Measurements from ENCODE around the gene CXCR3. TPM values are rescaled to one million over a fixed set of nuclear protein-coding genes. Genes with fewer than 3 reads are reported as not detected.
"Not testable (repeated sequence)": the region's sequence is repeated elsewhere in the genome, so short reads cannot be mapped to it uniquely, and the experiment has no call there.

CXCR3 gene
- total and polyA plus RNA-seq, 4 donors: 0.49 to 0.69 (median 0.50) TPM; not detected in 1

GRCh38 chrX:71661919-71662318 lies 43.6 kb upstream of the CXCR3 start:
- 75 to 87% methylated on average over 12 of the region's 12 CpGs for WGBS, 2 donors
- intact Hi-C loops (cut with DNase I): no loop called here
- Histone ChIP-seq H3K4me3 (ENCODE audit: low read length in 2 of 2) (no peak overlapping the region), H3K9me3 (ENCODE audit: control insufficient read depth, low read length) (no peaks in the 10 kb centered on the region), H3K36me3 (ENCODE audit: control insufficient read depth in 1 of 2, insufficient read depth in 2 of 2, low read length in 1 of 2) (no peaks in the 10 kb centered on the region), H3K4me1 (ENCODE audit: control insufficient read depth in 1 of 2, insufficient read depth in 2 of 2, low read length in 2 of 2) (no peaks in the 10 kb centered on the region), H3K27ac (ENCODE audit: low read depth in 1 of 2, low read length in 2 of 2) (no peak overlapping the region), H3K27me3 (ENCODE audit: control insufficient read depth in 1 of 2, insufficient read depth in 2 of 2, low read length in 1 of 2) (no peaks in the 10 kb centered on the region)
- DNase-seq: no peak
- no peak for ATAC-seq (ENCODE audit: low FRiP score)

GRCh38 chrX:71660562-71661416 lies 42.5 kb upstream of the CXCR3 start:
- no peaks in the 10 kb centered on the region for H3K27me3 ChIP-seq (ENCODE audit: control insufficient read depth in 1 of 2, insufficient read depth in 2 of 2, low read length in 1 of 2)

GRCh38 chrX:71659959-71660358 lies 41.6 kb upstream of the CXCR3 start:
- ATAC-seq (ENCODE audit: low FRiP score) (no peak), DNase-seq (no peak)
- H3K9me3 ChIP-seq (ENCODE audit: control insufficient read depth, low read length): no peaks in the 10 kb centered on the region
- H3K4me3 ChIP-seq (ENCODE audit: low read length in 2 of 2): no peak overlapping the region
- H3K36me3 ChIP-seq (ENCODE audit: control insufficient read depth in 1 of 2, insufficient read depth in 2 of 2, low read length in 1 of 2): no peaks in the 10 kb centered on the region
- no peaks in the 10 kb centered on the region for H3K27me3 ChIP-seq (ENCODE audit: control insufficient read depth in 1 of 2, insufficient read depth in 2 of 2, low read length in 1 of 2)
- H3K4me1 ChIP-seq (ENCODE audit: control insufficient read depth in 1 of 2, insufficient read depth in 2 of 2, low read length in 2 of 2): no peaks in the 10 kb centered on the region
- intact Hi-C loops (cut with DNase I): no loop called here
- no peak overlapping the region for H3K27ac ChIP-seq (ENCODE audit: low read depth in 1 of 2, low read length in 2 of 2)
- 88 to 93% methylated on average over 6 of the region's 6 CpGs for WGBS, 2 donors

More at GRCh38 chrX:71660562-71661416, 42.5 kb upstream of the CXCR3 start:
- intact Hi-C loops (cut with DNase I): no loop called here
- DNase-seq (no peak), ATAC-seq (ENCODE audit: low FRiP score) (no peak)
- H3K4me3 ChIP-seq (ENCODE audit: low read length in 2 of 2): no peak overlapping the region
- 80 to 91% methylated on average over 21 to 22 of the region's 22 CpGs for WGBS, 2 donors
- no peak overlapping the region for H3K27ac ChIP-seq (ENCODE audit: low read depth in 1 of 2, low read length in 2 of 2)
- H3K4me1 ChIP-seq (ENCODE audit: control insufficient read depth in 1 of 2, insufficient read depth in 2 of 2, low read length in 2 of 2): no peaks in the 10 kb centered on the region
- no peaks in the 10 kb centered on the region for H3K36me3 ChIP-seq (ENCODE audit: control insufficient read depth in 1 of 2, insufficient read depth in 2 of 2, low read length in 1 of 2)
- H3K9me3 ChIP-seq (ENCODE audit: control insufficient read depth, low read length): no peaks in the 10 kb centered on the region

- WGBS, 2 donors: 54 to 68% methylated on average over 3 of the region's 3 CpGs
- ATAC-seq (ENCODE audit: low FRiP score): no peak
- H3K9me3 ChIP-seq (ENCODE audit: control insufficient read depth, low read length): no peaks in the 10 kb centered on the region
- no peaks in the 10 kb centered on the region for H3K36me3 ChIP-seq (ENCODE audit: control insufficient read depth in 1 of 2, insufficient read depth in 2 of 2, low read length in 1 of 2)
- no peaks in the 10 kb centered on the region for H3K27me3 ChIP-seq (ENCODE audit: control insufficient read depth in 1 of 2, insufficient read depth in 2 of 2, low read length in 1 of 2)
- DNase-seq: no peak
- H3K4me1 ChIP-seq (ENCODE audit: control insufficient read depth in 1 of 2, insufficient read depth in 2 of 2, low read length in 2 of 2): no peaks in the 10 kb centered on the region
- no peak overlapping the region for H3K27ac ChIP-seq (ENCODE audit: low read depth in 1 of 2, low read length in 2 of 2)
- H3K4me3 ChIP-seq (ENCODE audit: low read length in 2 of 2): no peak overlapping the region
- intact Hi-C loops (cut with DNase I): no loop called here
Observed at GRCh38 chrX:71659342-71659741, 41.0 kb upstream of the CXCR3 start.

GRCh38 chrX:71657267-71657666 lies 39.0 kb upstream of the CXCR3 start:
- intact Hi-C loops (cut with DNase I): no loop called here
- ATAC-seq (ENCODE audit: low FRiP score): no peak

GRCh38 chrX:71653344-71653743 lies 35.0 kb upstream of the CXCR3 start:
- Histone ChIP-seq H3K4me3 (ENCODE audit: low read length in 2 of 2) (no peak overlapping the region), H3K4me1 (ENCODE audit: control insufficient read depth in 1 of 2, insufficient read depth in 2 of 2, low read length in 2 of 2) (no peaks in the 10 kb centered on the region), H3K27me3 (ENCODE audit: control insufficient read depth in 1 of 2, insufficient read depth in 2 of 2, low read length in 1 of 2) (no peaks in the 10 kb centered on the region), H3K36me3 (ENCODE audit: control insufficient read depth in 1 of 2, insufficient read depth in 2 of 2, low read length in 1 of 2) (no peaks in the 10 kb centered on the region), H3K9me3 (ENCODE audit: control insufficient read depth, low read length) (no peaks in the 10 kb centered on the region), H3K27ac (ENCODE audit: low read depth in 1 of 2, low read length in 2 of 2) (no peak overlapping the region)
- ATAC-seq (ENCODE audit: low FRiP score) (no peak), DNase-seq (no peak)
- intact Hi-C loops (cut with DNase I): no loop called here
- WGBS, 2 donors: 86 to 87% methylated on average over 2 of the region's 2 CpGs

More at GRCh38 chrX:71657267-71657666, 39.0 kb upstream of the CXCR3 start:
- Histone ChIP-seq H3K27me3 (ENCODE audit: control insufficient read depth in 1 of 2, insufficient read depth in 2 of 2, low read length in 1 of 2) (no peaks in the 10 kb centered on the region), H3K4me1 (ENCODE audit: control insufficient read depth in 1 of 2, insufficient read depth in 2 of 2, low read length in 2 of 2) (no peaks in the 10 kb centered on the region), H3K4me3 (ENCODE audit: low read length in 2 of 2) (no peak overlapping the region), H3K36me3 (ENCODE audit: control insufficient read depth in 1 of 2, insufficient read depth in 2 of 2, low read length in 1 of 2) (no peaks in the 10 kb centered on the region), H3K27ac (ENCODE audit: low read depth in 1 of 2, low read length in 2 of 2) (no peak overlapping the region), H3K9me3 (ENCODE audit: control insufficient read depth, low read length) (no peaks in the 10 kb centered on the region)
- 80 to 91% methylated on average over 4 of the region's 4 CpGs for WGBS, 2 donors
- DNase-seq: no peak

GRCh38 chrX:71652405-71652804 lies 34.1 kb upstream of the CXCR3 start:
- no peak overlapping the region for H3K27ac ChIP-seq (ENCODE audit: low read depth in 1 of 2, low read length in 2 of 2)
- DNase-seq: no peak
- intact Hi-C loops (cut with DNase I): no loop called here
- H3K27me3 ChIP-seq (ENCODE audit: control insufficient read depth in 1 of 2, insufficient read depth in 2 of 2, low read length in 1 of 2): no peaks in the 10 kb centered on the region
- H3K4me1 ChIP-seq (ENCODE audit: control insufficient read depth in 1 of 2, insufficient read depth in 2 of 2, low read length in 2 of 2): no peaks in the 10 kb centered on the region
- H3K4me3 ChIP-seq (ENCODE audit: low read length in 2 of 2): no peak overlapping the region
- no peaks in the 10 kb centered on the region for H3K9me3 ChIP-seq (ENCODE audit: control insufficient read depth, low read length)
- ATAC-seq (ENCODE audit: low FRiP score): no peak
- no peaks in the 10 kb centered on the region for H3K36me3 ChIP-seq (ENCODE audit: control insufficient read depth in 1 of 2, insufficient read depth in 2 of 2, low read length in 1 of 2)
- WGBS, 2 donors: 24 to 34% methylated on average over 2 of the region's 2 CpGs

GRCh38 chrX:71650333-71650969 lies 32.1 kb upstream of the CXCR3 start:
- no peak for DNase-seq
- no peaks in the 10 kb centered on the region for H3K36me3 ChIP-seq (ENCODE audit: control insufficient read depth in 1 of 2, insufficient read depth in 2 of 2, low read length in 1 of 2)
- intact Hi-C loops (cut with DNase I): no loop called here
- no peak overlapping the region for H3K27ac ChIP-seq (ENCODE audit: low read depth in 1 of 2, low read length in 2 of 2)
- no peaks in the 10 kb centered on the region for H3K9me3 ChIP-seq (ENCODE audit: control insufficient read depth, low read length)
- H3K4me1 ChIP-seq (ENCODE audit: control insufficient read depth in 1 of 2, insufficient read depth in 2 of 2, low read length in 2 of 2): no peaks in the 10 kb centered on the region
- H3K27me3 ChIP-seq (ENCODE audit: control insufficient read depth in 1 of 2, insufficient read depth in 2 of 2, low read length in 1 of 2): no peaks in the 10 kb centered on the region
- no peak overlapping the region for H3K4me3 ChIP-seq (ENCODE audit: low read length in 2 of 2)
- no peak for ATAC-seq (ENCODE audit: low FRiP score)
- WGBS, 2 donors: 65 to 75% methylated on average over 4 of the region's 4 CpGs

GRCh38 chrX:71644406-71644805 lies 26.1 kb upstream of the CXCR3 start:
- H3K27ac ChIP-seq (ENCODE audit: low read depth in 1 of 2, low read length in 2 of 2); H3K36me3 ChIP-seq (ENCODE audit: control insufficient read depth in 1 of 2, insufficient read depth in 2 of 2, low read length in 1 of 2); H3K4me1 ChIP-seq (ENCODE audit: control insufficient read depth in 1 of 2, insufficient read depth in 2 of 2, low read length in 2 of 2); ATAC-seq (ENCODE audit: low FRiP score); intact Hi-C loops (cut with DNase I); H3K4me3 ChIP-seq (ENCODE audit: low read length in 2 of 2); DNase-seq; H3K27me3 ChIP-seq (ENCODE audit: control insufficient read depth in 1 of 2, insufficient read depth in 2 of 2, low read length in 1 of 2); H3K9me3 ChIP-seq (ENCODE audit: control insufficient read depth, low read length): not testable (repeated sequence)
- 77 to 79% methylated on average over 5 to 6 of the region's 6 CpGs for WGBS, 2 donors
